DMS79 treated with DMSO at 0.1 percent for 48 hours (cell line): Measurements from ENCODE around the gene SELENBP1.
A peak's percentile ranks its signal among the peaks of the same experiment; 100 is the strongest.
"Not testable (repeated sequence)": the region's sequence is repeated elsewhere in the genome, so short reads cannot be mapped to it uniquely, and the experiment has no call there.

Source experiments
- DNase-seq: peaks from one replicate; lab custom pipeline; 2025; lab: John Stamatoyannopoulos, UW

Gene SELENBP1

DNA sequence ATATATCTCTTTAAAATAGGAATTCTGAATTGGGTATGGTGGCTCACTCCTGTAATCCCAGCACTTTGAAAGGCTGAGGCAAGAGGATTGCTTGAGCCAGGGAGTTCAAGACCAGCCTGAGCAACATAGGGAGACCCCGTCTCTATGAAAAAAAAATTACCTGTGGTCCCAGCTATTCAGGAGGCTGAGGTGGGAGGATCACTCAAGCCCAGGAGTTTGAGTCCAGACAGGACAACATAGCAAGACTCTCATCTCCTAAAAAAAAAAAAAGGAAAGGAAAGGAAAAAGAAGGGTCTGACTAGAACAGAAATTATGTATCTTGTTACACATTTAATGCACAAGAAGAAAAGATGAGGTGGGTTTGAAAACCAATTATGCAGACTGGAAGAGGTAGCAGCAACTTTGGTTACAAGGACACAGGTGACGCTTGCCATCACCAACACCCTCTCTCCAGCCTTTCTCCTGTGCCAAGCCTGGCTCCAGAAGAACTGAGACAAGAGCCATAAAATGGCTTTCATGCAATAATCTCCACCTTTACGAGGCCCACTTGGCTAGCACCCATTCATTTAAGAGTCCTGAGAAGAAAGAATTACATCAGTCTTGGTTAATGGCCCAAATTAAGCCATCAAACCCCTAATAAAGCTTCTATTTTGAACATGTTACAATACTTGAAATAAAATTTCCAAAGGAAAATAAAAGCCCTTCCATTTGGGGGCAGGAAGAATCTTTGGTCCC, 4.8 kb upstream of the SELENBP1 start:
- DNase-seq, result peak; percentile 99

DNA sequence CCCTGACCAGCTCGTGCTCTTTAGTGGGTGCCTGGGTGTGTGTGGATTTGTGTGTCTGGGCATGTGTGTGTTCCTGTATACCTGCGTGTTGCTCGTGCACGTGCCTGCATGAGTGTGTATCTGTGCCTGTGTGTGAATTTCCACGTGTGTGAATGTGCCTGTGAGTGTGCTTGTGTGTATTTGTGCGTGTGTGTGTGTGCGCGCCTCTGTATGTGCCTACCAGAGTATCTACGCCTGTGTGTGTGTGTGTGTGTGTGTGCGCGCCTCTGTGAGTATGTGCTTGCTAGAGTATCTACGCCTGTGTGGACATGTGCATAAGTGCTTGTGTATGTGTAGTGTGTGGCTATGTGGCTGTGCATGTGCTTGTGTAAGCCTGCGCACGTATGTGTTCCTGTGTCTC, 691 bp upstream of the SELENBP1 start:
- DNase-seq, result no peak

DNA sequence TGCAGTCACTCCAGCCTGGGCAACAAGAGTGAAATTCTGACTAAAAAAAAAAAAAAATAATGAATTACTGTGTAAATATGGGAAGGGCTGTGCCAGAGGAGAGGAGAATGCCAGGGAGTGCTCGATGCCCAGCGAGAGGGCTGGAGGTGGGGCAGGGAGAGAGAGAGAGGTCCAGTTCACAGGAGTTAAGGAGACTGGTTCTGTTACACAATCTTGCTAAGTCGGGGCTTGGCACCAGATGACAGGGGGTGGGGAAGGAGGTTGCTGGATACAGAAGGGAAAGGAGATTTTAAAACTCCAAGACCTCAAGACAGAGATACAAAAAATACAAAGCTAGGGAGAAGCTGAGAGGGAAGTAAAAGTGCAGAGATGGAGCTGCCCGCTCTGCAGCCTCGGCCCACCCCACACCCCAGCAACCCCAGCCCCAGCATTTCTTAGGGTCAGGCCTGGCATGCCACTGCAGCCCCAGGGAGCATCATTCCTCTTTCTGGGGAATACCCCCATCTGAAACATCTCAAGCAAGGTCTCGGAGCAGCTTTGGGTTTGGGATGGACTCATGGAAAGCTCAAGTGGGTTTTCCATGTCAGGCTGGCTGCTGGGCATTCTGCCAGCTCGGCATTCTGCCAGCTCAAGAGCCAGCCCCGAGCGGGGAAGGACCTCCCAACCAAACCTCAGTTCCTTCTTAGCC, 991 bp downstream of the SELENBP1 start:
- peak; percentile 78 for DNase-seq

DNA sequence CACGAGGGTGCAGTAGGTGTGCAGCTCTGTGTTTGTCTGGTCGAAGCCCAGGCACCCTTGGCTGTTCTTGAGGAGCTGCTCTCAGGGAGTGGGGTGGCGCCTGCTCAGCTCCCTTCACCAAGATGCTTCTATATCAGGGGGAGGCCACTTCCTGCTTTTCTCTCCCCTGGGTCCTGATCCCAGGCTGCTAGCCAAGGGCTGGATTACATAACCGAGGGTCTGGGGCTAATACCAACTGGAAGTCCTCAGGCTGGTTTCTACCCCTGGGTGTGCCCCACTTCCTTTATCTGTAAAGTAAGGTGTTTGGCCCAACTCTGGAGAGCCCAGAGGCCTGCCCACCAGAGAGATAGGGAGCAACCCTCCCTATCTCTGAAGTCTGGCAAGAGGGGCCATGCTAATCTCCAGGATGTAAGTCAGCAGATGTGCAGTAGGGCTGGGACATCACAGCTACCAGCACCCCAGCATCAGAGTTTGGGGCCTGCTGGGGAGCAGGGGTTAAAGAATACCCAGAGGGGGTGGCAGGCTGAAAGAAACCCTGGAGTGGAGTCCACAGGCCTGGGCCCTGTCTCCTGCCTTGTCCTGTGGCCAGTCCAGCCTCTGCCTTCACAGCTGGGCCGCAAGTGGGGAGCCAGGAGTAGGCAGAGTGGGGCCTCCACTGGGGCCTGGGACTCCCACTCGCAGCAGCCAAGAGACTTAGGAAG, 2.1 kb downstream of the SELENBP1 start:
- peak; percentile 15 for DNase-seq

DNA sequence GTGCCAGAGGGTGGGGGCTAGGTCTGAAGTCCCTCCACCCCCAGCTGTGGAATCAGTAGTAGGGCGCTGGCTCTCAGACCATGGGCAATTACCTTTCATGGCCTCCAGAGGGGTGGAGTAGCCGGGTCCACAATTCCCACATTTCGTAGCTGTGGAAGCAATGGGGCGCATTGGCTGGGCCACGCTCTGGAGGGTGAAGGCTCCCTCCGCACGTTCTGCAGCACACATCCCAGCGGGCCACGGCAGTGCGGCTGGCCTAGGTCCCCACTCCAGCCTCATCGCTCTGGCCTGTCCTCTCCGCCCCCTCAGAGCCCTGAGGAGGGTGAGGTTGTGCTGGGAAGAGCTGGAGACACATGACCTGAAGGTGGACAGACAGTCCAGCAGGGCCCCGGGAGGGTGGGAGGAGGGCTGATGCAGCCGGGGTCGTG, 2.9 kb downstream of the SELENBP1 start:
- no peak for DNase-seq

DNA sequence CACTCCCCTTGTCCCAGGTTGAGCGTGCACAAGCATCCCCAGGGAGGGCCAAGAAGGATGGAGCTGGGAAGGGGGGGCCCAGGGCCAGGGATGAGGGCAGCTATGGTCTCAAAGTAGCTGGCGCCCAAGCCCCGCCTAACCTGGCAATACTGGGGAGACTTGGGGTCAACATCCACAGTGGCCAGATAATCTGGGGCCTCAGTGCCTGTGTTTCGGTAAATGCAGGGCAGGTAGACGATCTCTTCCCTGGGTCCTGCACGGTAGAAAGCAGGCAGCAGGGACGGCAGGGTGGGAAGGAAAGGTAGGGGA, 3.2 kb downstream of the SELENBP1 start:
- DNase-seq, result no peak

DNA sequence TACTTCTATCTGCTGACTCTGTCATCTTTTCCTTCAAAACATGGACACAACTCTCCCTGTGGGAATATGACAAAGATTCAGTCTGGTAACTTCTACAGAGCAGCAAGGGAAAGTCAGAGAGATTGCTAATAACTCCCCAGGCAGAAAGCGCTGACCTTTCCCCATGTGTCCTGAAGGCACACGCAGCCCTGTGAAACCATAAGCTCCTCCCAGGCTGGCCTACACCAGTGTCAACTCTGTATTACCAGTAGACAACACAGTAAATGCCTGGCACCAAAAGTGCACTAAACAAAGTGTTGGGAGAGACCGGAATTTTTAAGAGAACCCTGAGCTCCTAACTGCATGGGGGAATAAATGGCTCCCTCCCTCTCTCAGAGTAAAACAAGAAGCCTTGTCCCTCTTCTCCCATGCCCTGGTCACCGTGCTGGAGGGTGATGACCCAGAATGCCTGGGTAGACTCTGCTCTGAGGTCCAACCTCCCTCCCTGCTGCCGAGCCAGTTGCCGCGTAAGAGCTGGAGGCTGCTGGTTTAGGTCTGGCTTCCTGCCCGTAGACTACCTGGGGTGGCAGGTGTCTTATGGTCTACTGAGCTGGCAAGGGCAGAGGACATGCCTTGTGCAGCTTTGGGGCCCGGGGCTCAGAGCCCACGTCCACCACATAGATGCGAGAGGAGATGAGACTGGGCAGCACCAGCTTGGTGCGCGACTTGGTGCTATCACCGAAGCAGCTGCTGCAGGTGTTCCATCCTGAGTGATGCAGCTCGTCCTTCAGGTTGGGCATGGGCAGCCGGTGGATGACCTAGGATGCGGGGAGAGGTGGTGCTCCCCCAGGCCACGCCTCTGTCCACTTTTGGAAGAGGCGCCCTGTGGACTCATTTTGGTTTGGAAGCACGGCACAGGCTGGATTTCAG, 3.9 kb downstream of the SELENBP1 start:
- peak; percentile 83 for DNase-seq

DNA sequence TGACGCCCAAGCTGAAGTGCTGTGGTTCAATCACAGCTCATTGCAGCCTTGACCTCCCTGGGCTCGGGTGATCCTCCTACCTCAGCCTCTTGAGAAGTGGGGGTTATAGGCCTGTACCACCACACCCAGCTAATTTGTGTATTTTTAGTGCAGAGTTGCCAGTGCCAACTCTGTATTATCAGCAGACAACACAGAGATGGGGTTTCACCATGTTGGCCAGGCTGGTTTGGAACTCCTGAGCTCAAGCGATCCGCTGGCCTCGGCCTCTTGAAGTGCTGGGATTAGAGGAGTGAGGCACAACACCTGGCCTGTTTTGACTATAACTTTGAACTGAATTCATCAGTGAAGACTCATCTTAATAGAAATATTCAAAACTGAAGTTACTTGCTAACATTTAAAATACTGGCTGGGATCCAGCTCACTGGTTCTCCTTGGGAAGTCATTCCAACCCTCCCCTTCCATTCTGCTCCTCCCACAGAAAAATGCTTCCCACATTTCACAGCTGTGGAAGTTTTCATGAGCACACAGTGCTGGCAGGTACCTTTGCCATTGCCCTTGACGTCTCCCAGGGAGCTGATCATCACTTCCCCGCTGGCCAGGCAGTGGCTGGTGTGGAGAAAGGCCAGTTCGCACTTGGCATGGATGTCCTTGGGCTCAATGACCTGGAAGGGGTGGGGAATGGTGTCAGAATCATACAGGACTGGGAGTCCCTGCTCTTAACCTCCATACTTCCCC, 4.7 kb downstream of the SELENBP1 start:
- DNase-seq, result no peak

DNA sequence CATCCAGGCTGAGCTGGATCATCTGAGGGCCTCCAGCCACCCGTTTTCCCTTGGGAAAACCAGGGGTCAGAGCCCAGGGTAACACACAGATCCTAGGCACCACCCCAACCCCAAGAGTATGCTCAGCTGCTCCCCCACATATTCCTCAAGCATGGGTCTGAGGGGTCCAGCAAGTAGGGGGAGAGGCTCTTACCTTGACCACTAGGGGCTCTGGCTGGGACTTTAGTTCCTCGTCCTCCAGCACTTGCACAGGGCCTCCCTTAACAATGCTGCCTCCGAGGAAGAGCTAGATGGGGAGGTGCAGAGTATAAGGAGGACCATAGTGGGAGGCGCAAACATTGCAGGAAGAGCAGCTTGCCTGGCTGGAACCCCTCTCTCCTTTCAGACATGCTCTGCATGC, 7.5 kb downstream of the SELENBP1 start:
- DNase-seq, result no peak

DNA sequence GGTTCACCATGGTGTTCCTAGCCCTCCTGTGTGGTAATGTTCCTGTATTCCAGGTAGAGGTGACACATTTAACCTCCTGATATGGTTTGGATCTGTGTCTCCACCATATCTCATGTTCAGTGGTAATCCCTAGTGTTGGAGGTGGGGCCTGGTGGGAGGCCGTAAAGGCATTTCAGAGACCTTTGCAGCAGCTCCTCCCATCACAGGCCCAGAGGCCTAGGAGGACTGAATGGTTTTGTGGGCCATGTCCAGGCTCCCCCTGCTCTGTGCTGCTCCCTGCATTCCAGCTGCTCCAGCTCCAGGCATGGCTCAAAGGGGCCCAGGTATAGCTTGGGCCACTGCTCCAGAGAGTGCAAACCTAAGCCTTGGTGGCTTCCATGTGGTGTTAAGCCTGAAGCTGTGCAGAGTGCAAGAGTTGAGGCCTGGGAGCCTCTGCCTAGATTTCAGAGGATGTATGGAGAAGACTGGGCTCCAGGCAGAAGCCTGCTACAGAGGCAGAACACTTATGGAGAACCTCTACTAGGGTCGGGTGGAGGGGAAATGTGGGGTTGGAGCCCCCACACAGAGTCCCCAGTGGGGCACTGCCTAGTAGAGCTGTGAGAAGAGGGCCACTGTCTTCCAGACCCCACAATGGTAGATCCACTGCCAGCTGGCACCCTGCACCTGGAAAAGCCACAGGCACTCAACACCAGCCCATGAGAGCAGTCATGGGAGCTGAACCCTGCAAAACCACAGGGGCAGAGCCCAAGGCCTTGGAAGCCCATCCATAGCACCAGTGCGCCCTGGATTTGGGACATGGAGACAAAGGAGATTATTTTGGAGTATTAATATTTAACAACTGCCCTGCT, 10.0 kb downstream of the SELENBP1 start:
- no peak for DNase-seq

DNA sequence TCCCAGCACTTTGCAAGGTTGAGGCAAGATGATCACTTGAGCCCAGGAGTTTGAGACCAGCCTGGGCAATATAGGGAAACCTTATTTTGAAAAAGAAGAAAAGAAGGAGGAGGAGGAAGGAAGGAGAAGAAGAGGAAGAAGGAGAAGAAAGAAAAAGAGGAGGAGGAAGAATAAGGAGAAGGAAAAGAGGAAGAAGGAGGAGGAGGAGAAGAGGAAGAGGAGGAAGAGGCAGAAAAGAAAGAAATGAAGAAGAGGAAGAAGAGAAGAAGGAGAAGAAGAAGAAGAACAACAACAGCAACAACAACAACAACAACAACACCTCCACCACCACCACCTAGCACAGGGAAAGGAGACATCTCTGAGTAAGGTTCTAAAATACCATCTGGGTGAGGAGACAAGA, 10.6 kb downstream of the SELENBP1 start:
- DNase-seq, result no peak

DNA sequence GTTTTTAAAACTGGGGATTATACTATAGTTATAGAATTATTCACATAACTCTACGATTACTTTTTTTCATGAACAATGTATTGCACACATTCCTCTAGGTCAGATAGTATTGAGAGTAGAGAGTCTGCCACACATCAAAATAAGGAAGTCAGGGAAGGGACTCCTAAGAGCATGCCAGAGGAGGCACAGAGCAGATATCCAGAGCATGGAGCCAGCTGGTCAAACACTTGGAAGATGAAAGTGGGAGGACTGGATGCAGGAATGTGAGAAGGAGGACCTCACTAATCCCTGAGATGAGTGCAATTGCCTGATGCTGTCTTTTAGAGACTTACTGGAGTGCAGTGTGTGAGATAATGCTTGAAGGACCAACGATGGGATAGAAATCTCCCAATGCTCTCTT, 15.8 kb downstream of the SELENBP1 start:
- DNase-seq, result no peak

DNA sequence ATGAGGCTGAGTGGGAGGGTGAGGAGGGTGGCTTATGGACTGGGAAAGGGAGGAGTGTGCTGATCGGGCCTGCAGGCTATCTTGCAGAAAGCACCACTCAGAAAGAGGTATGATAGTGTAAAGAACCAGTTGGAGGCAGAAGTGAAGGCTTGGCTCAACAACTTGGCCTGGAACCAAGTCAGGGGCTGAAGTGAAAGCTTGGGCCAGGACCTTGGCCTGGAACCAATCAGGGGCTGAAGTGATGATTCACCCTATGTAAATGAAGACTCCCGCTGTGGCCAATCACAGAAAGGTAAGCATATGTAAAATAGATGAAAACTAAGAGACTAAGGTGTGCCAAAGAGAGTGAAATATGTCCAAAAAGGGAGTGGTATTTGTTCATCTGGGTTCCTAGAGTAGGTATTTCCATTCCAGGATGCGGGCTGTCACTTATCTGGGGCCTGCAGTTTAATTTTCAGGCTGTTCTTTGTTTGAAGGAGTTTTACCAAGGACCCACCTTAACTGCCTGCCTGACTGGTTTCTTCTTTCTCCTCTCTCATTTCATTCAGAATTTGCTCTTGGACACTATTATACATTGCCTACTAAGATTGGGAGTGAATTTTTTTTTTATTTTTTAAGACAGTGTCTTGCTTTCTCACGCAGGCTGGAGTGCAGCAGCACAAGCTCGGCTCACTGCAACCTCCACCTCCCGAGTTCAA, 20.3 kb downstream of the SELENBP1 start:
- DNase-seq, result no peak

DNA sequence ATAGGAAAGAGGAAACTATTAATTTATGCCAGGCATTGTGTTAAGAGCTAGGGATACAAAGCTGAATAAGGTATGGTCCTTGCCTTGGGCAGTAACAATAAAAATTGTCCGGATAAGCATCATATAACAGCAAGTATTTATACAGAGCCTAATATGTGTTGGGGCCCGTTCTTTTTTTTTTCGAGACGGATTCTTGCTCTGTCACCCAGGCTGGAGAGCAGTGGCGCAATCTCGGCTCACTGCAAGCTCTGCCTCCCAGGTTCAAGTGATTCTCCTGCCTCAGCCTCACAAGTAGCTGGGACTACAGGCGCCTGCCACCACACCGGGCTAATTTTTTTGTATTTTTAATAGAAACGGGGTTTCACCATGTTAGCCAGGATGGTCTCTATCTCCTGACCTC, 22.2 kb downstream of the SELENBP1 start:
- not testable (repeated sequence) for DNase-seq

DNA sequence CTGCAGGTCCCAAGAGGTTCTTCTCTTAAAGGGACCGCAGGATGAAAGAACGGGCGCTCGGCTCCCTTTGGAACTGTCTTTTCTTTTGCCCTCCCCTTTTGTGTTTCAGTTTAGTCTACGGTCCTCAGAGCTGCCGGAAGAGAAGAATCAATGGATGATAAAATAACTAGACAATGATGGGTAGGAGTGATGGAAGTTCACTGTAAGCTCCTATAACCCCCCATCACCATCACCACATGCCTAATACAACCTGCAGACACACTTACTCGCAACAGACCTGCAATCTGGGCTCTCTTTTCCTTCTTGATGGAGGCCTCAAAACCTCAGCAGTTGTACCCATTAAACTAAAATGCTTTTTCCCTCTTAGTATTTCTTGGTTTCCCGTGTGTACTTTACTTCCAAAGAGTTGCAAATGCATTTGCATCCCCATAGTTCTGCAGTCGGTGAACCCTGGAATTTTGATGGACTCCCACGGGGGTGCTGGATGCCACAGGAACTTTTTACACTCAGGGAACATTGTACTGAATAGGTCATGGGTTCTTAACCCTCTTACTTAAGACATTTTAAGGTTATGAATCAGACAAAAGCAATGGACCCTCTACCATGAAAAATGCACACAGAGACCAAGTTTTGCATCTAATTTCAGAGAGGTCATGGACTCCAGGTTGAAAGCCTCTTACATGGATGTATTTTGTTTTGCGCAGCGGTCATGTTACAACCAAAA, 24.8 kb downstream of the SELENBP1 start:
- no peak for DNase-seq

DNA sequence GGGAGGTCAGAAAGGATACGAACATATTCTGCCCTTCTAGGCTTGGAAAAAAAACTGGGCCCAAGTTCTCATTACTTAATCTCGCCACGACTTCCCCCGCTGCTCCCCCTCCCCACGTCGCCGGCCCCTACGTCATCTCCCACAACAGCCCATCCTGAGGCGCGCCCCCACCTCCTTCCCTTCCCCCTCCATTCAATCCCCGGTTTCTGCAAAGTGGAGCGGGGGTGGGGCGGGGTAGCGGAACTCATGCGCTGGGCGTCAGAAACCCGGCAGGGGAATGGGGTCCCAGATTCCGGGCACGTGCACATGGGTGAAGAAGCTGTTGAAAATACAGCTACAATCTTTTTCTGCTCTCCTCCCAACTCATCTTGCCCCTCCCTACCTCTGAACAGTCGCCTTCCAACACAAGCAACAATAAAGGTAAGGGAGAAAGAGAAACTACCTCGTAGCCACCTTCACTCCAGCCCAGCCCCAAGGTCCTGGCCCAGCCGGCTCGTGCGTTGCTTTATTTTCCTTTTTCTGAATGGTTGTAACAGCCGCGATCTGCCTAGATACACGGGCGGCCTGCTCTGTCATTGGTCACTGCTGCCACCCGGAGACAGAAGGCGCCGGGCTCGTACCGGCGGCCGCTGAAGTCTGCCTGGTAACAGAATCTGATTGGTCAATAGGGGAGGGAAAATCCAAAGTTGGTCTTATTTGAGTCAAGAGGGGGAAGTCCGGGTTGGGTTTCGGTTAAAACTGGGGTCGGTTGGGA, 25.6 kb downstream of the SELENBP1 start, which contains the start of gene RFX5:
RFX5 (minus strand) TSS at position 484 of the 754 bp plus-strand sequence. CDS start 932 bp downstream, outside the sequence.
- peak; percentile 97 for DNase-seq

DNA sequence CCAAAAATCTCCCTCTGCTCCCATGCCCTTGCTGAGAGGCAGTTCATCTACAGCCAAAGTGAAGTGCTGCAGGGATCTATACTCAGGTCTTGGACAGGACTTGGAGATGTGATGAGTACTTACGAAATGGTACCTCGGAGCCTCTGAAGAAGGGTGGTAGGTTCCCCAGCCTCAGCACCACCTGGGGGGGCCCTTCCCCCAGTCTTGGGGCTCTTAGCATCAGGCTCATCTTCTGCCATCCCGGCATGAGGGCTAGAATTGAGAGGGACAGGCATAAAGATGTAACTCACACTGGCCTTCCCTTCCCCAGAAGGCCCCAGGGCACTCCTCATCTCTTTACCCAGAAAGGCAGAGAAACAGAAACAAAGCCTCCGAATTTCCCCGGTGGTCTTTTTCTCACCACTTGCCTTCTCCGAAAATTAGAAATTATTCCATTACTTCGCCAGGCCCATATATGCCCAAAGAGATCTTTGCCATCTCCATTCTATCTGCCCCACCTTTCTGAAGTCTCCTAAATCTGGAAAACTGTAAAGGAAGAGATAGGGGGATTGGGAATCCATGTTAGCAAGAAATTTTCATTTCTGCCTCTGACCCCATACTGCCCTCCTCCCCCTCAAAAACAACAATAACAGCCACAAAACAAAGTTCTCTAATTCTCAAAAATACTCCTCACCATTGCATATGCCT, 26.3 kb downstream of the SELENBP1 start:
- no peak for DNase-seq

DNA sequence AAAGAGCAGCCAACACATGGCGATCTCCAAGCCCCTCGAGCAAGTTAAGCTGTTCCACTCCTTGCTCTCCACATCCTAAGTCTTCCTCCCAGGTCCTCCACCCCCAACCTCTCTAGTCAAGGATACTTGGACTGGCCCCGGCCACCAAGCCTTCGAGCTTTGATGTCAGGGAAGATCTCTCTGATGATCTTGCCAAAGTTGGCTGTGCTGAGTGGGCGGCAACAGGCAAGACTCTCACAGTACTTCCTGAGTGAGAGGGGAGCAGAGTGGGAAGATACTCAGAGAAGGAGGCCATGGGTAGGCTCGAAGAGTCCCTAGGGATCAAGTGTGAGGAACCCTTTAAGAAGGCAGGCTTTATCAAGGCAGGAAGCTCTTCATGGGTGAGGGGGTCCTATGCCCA, 28.2 kb downstream of the SELENBP1 start:
- no peak for DNase-seq
